ENCODE measurements around the gene POLR2B.

POLR2B gene

DNA sequence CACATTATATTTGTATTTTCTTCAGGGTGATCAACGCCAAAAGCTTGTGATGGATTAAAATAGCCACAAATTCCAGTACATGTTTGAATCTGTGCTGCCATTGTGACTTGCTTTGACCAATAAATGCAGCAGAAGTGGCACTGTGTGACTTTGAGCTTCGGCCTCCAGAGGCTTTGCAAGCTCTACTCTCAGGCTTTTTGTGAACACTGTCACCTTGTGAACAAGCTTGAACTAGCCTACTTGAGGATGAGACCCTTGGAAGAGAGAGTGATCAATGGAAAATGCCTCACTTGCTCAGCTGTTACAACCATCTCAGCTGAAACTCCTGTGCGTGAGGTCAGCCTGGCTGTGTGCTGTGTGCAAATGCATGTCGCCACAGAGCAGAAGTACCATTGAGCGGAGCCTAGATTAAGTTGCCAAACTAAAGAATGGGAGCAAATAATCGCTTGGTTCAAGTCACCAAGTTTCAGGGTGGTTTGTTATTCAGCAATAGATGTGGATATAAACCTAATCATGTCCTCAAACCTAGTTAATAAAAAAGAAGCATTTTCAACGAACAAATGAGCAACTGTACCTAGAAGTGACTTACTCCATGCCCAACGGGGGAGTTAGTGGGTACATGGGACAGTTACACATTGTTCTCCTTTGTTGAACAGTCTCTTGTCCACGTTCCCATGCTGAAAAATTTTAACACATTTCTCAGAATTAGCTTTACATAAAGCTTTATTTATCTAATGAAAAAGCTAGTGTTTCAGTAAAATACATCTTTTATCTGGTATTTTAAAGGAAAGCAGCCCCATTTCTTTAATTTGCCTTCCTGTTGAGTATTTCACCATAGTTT, 24.8 kb upstream of the POLR2B start:
- no peak overlapping the region for H3K23ac ChIP-seq (ENCODE audit: low read length in 2 of 2)
- WGBS = 84% methylated on average over 7 of the region's 9 CpGs

DNA sequence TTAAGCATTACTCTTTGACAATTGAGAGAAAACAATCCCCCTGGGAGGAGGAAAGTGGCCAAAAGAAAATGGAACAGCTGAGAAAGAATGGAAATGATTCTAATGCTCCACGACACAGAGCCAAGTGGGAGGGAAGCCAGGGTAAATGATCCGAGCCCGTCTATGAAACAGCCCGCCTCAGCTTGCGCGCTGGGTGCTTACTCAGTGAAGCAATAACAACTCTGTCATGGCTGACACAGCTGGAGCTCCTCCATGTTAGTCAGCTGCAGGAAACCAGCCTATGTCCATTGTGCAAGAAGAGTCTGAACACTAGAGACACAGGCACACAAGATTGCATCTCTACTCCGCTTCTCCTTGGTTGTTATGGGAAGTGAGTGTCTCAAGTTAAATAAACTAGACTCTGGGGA, 20.6 kb upstream of the POLR2B start:
- peak overlapping the region in 1 of 2 experiments; percentile 26 for H3K4me3 ChIP-seq (ENCODE audit: insufficient read depth in 1 of 2, low read depth in 1 of 2, low read length in 2 of 2)
- peak overlapping the region; percentile 81 for H3K9ac ChIP-seq (ENCODE audit: low read length)
- no peaks in the 10 kb centered on the region for H3K27me3 ChIP-seq (ENCODE audit: control insufficient read depth in 1 of 2, insufficient read depth in 1 of 2, low read length in 2 of 2)
- DNase-seq = peak; percentile 93
- peaks cover 0 to 23% of the 10 kb centered on the region in 2 experiments for H3K36me3 ChIP-seq (ENCODE audit: control insufficient read depth in 1 of 2, insufficient read depth in 2 of 2, low read depth in 1 of 2, low read length in 2 of 2)
- no peak overlapping the region for H3K18ac ChIP-seq (ENCODE audit: low read depth in 1 of 2, low read length in 2 of 2)
- no peak overlapping the region for H2BK5ac ChIP-seq (ENCODE audit: low read depth, low read length, poor library complexity, severe bottlenecking)
- H3K14ac ChIP-seq (ENCODE audit: low read length in 2 of 2) = no peak overlapping the region
- H3K27ac ChIP-seq (ENCODE audit: low read length, poor library complexity, severe bottlenecking) = peak overlapping the region; percentile 41
- WGBS = 65% methylated on average over 6 of the region's 7 CpGs
- no peaks in the 10 kb centered on the region for H3K9me3 ChIP-seq (ENCODE audit: control insufficient read depth, low read length)
- no peaks in the 10 kb centered on the region for H3K79me1 ChIP-seq (replicated peaks; ENCODE audit: low read length, poor library complexity, severe bottlenecking)
- H2AK5ac ChIP-seq (ENCODE audit: low read length, severe bottlenecking) = no peak overlapping the region
- peak overlapping the region; percentile 19 for H3K4me2 ChIP-seq (ENCODE audit: low read length, poor library complexity, severe bottlenecking)
- H3K4me1 ChIP-seq (ENCODE audit: control insufficient read depth, insufficient read depth, low read depth, low read length) = peaks cover 2% of the 10 kb centered on the region
- H2BK12ac ChIP-seq (ENCODE audit: low read length in 2 of 2) = no peak overlapping the region
- H4K8ac ChIP-seq (ENCODE audit: low read length) = no peak overlapping the region
- H2AFZ ChIP-seq (ENCODE audit: low read depth, low read length) = no peak overlapping the region
- H2BK15ac ChIP-seq (ENCODE audit: low read depth, poor library complexity, severe bottlenecking) = no peak overlapping the region
- no peak overlapping the region for H4K91ac ChIP-seq (ENCODE audit: low read length)
- no peak overlapping the region for H3K23ac ChIP-seq (ENCODE audit: low read length in 2 of 2)
- H2BK120ac ChIP-seq (ENCODE audit: low read depth, low read length) = no peak overlapping the region
- no peak overlapping the region for H3K4ac ChIP-seq (ENCODE audit: low read depth in 1 of 2, low read length in 2 of 2)

More for the DNA sequence above, 24.8 kb upstream of the POLR2B start:
- no peaks in the 10 kb centered on the region for H3K36me3 ChIP-seq (ENCODE audit: control insufficient read depth in 1 of 2, insufficient read depth in 2 of 2, low read depth in 1 of 2, low read length in 2 of 2)
- H2BK12ac ChIP-seq (ENCODE audit: low read length in 2 of 2) = no peak overlapping the region
- no peak overlapping the region for H3K4me2 ChIP-seq (ENCODE audit: low read length, poor library complexity, severe bottlenecking)
- no peak overlapping the region for H3K14ac ChIP-seq (ENCODE audit: low read length in 2 of 2)
- no peak overlapping the region for H2BK120ac ChIP-seq (ENCODE audit: low read depth, low read length)
- H3K9me3 ChIP-seq (ENCODE audit: control insufficient read depth, low read length) = no peaks in the 10 kb centered on the region
- no peaks in the 10 kb centered on the region for H3K27me3 ChIP-seq (ENCODE audit: control insufficient read depth in 1 of 2, insufficient read depth in 1 of 2, low read length in 2 of 2)
- H3K27ac ChIP-seq (ENCODE audit: low read length, poor library complexity, severe bottlenecking) = no peak overlapping the region
- no peak overlapping the region for H3K4ac ChIP-seq (ENCODE audit: low read depth in 1 of 2, low read length in 2 of 2)
- no peak overlapping the region for H2BK15ac ChIP-seq (ENCODE audit: low read depth, poor library complexity, severe bottlenecking)
- H3K4me3 ChIP-seq (ENCODE audit: insufficient read depth in 1 of 2, low read depth in 1 of 2, low read length in 2 of 2) = no peak overlapping the region
- no peak for DNase-seq
- no peak overlapping the region for H4K8ac ChIP-seq (ENCODE audit: low read length)
- H4K91ac ChIP-seq (ENCODE audit: low read length) = no peak overlapping the region
- H3K9ac ChIP-seq (ENCODE audit: low read length) = no peak overlapping the region
- H2BK5ac ChIP-seq (ENCODE audit: low read depth, low read length, poor library complexity, severe bottlenecking) = no peak overlapping the region
- no peak overlapping the region for H2AFZ ChIP-seq (ENCODE audit: low read depth, low read length)
- no peak overlapping the region for H2AK5ac ChIP-seq (ENCODE audit: low read length, severe bottlenecking)
- H3K4me1 ChIP-seq (ENCODE audit: control insufficient read depth, insufficient read depth, low read depth, low read length) = peaks cover 2% of the 10 kb centered on the region
- H3K79me1 ChIP-seq (replicated peaks; ENCODE audit: low read length, poor library complexity, severe bottlenecking) = no peaks in the 10 kb centered on the region
- no peak overlapping the region for H3K18ac ChIP-seq (ENCODE audit: low read depth in 1 of 2, low read length in 2 of 2)

DNA sequence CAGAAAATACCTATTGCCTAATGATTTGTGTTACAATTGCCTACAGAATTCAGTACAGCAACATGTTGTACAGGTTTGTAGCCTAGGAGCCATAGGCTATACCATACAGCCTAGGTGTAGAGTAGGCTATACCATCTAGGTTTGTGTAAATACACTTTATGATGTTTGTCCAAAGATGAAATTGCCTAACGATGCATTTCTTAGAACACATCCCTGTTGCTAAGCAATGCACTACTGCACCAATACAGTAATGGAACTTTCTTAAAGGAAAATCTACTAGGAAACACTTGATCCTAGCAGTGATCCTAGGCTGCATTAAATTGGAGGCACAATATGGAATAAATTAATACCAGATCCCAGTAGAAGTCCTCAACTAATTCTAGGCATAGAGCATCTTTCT, 19.6 kb upstream of the POLR2B start:
- no peak overlapping the region for H3K4me2 ChIP-seq (ENCODE audit: low read length, poor library complexity, severe bottlenecking)
- peaks cover 2 to 31% of the 10 kb centered on the region in 2 experiments for H3K36me3 ChIP-seq (ENCODE audit: control insufficient read depth in 1 of 2, insufficient read depth in 2 of 2, low read depth in 1 of 2, low read length in 2 of 2)
- H4K91ac ChIP-seq (ENCODE audit: low read length) = no peak overlapping the region
- H3K9ac ChIP-seq (ENCODE audit: low read length) = peak overlapping the region; percentile 81
- peak overlapping the region in 1 of 2 experiments; percentile 24 for H3K4me3 ChIP-seq (ENCODE audit: insufficient read depth in 1 of 2, low read depth in 1 of 2, low read length in 2 of 2)
- no peak overlapping the region for H2AFZ ChIP-seq (ENCODE audit: low read depth, low read length)
- no peak overlapping the region for H2BK15ac ChIP-seq (ENCODE audit: low read depth, poor library complexity, severe bottlenecking)
- no peaks in the 10 kb centered on the region for H3K27me3 ChIP-seq (ENCODE audit: control insufficient read depth in 1 of 2, insufficient read depth in 1 of 2, low read length in 2 of 2)
- H2BK120ac ChIP-seq (ENCODE audit: low read depth, low read length) = no peak overlapping the region
- no peak overlapping the region for H2AK5ac ChIP-seq (ENCODE audit: low read length, severe bottlenecking)
- no peak overlapping the region for H3K14ac ChIP-seq (ENCODE audit: low read length in 2 of 2)
- H3K27ac ChIP-seq (ENCODE audit: low read length, poor library complexity, severe bottlenecking) = no peak overlapping the region
- H3K18ac ChIP-seq (ENCODE audit: low read depth in 1 of 2, low read length in 2 of 2) = no peak overlapping the region
- H3K4ac ChIP-seq (ENCODE audit: low read depth in 1 of 2, low read length in 2 of 2) = no peak overlapping the region
- no peaks in the 10 kb centered on the region for H3K79me1 ChIP-seq (replicated peaks; ENCODE audit: low read length, poor library complexity, severe bottlenecking)
- H3K9me3 ChIP-seq (ENCODE audit: control insufficient read depth, low read length) = no peaks in the 10 kb centered on the region
- H3K4me1 ChIP-seq (ENCODE audit: control insufficient read depth, insufficient read depth, low read depth, low read length) = peaks cover 2% of the 10 kb centered on the region
- no peak overlapping the region for H4K8ac ChIP-seq (ENCODE audit: low read length)
- H3K23ac ChIP-seq (ENCODE audit: low read length in 2 of 2) = no peak overlapping the region
- no peak overlapping the region for H2BK5ac ChIP-seq (ENCODE audit: low read depth, low read length, poor library complexity, severe bottlenecking)
- no peak overlapping the region for H2BK12ac ChIP-seq (ENCODE audit: low read length in 2 of 2)
- 100% methylated on average over 1 of the region's 1 CpG for WGBS
- DNase-seq = no peak

DNA sequence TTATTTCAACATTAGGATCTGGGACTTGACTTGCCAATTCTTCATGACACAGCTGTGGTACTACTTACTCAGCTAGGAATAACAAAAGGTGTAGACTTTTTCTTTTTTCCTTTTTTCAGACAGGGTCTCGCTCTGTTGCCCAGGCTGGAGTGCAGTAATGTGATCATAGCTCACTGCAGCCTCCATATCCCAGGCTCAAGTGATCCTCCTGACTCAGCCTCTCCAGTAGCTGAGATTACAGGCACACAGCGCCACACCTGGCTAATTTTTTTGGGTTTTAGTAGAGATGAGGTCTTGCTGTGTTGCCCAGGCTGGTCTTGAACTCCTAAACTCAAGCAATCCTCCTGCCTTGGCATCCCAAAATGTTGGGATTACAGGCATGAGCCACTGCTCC, 17.6 kb upstream of the POLR2B start:
- peaks cover 2% of the 10 kb centered on the region for H3K4me1 ChIP-seq (ENCODE audit: control insufficient read depth, insufficient read depth, low read depth, low read length)
- no peak overlapping the region for H3K18ac ChIP-seq (ENCODE audit: low read depth in 1 of 2, low read length in 2 of 2)
- H3K23ac ChIP-seq (ENCODE audit: low read length in 2 of 2) = no peak overlapping the region
- H3K9me3 ChIP-seq (ENCODE audit: control insufficient read depth, low read length) = no peaks in the 10 kb centered on the region
- no peak overlapping the region for H2BK15ac ChIP-seq (ENCODE audit: low read depth, poor library complexity, severe bottlenecking)
- H2AFZ ChIP-seq (ENCODE audit: low read depth, low read length) = no peak overlapping the region
- H3K4ac ChIP-seq (ENCODE audit: low read depth in 1 of 2, low read length in 2 of 2) = no peak overlapping the region
- no peak overlapping the region for H3K14ac ChIP-seq (ENCODE audit: low read length in 2 of 2)
- no peak overlapping the region for H4K8ac ChIP-seq (ENCODE audit: low read length)
- H2BK5ac ChIP-seq (ENCODE audit: low read depth, low read length, poor library complexity, severe bottlenecking) = no peak overlapping the region
- H3K27me3 ChIP-seq (ENCODE audit: control insufficient read depth in 1 of 2, insufficient read depth in 1 of 2, low read length in 2 of 2) = no peaks in the 10 kb centered on the region
- H2AK5ac ChIP-seq (ENCODE audit: low read length, severe bottlenecking) = no peak overlapping the region
- no peak overlapping the region for H3K27ac ChIP-seq (ENCODE audit: low read length, poor library complexity, severe bottlenecking)
- H3K4me3 ChIP-seq (ENCODE audit: insufficient read depth in 1 of 2, low read depth in 1 of 2, low read length in 2 of 2) = no peak overlapping the region
- no peak overlapping the region for H2BK12ac ChIP-seq (ENCODE audit: low read length in 2 of 2)
- no peak overlapping the region for H2BK120ac ChIP-seq (ENCODE audit: low read depth, low read length)
- H4K91ac ChIP-seq (ENCODE audit: low read length) = no peak overlapping the region
- H3K4me2 ChIP-seq (ENCODE audit: low read length, poor library complexity, severe bottlenecking) = no peak overlapping the region
- H3K9ac ChIP-seq (ENCODE audit: low read length) = no peak overlapping the region
- DNase-seq = no peak
- peaks cover 10 to 50% of the 10 kb centered on the region in 2 experiments for H3K36me3 ChIP-seq (ENCODE audit: control insufficient read depth in 1 of 2, insufficient read depth in 2 of 2, low read depth in 1 of 2, low read length in 2 of 2)
- WGBS = 100% methylated on average over 2 of the region's 2 CpGs
- H3K79me1 ChIP-seq (replicated peaks; ENCODE audit: low read length, poor library complexity, severe bottlenecking) = peaks cover 2% of the 10 kb centered on the region
